ENCODE measurements around the gene ERAS. TPM values are rescaled to one million over a fixed set of nuclear protein-coding genes. Genes with fewer than 3 reads are reported as not detected.
"Not testable (repeated sequence)": the region's sequence is repeated elsewhere in the genome, so short reads cannot be mapped to it uniquely, and the experiment has no call there.

Gene ERAS
- total RNA-seq, 2 experiments from 2014 or later = not detected

- CTCF ChIA-PET = no interaction called here
- H3K27me3 Mint-ChIP-seq (ENCODE audit: low read depth) = peaks cover 2% of the 10 kb centered on the region
- ATAC-seq (peak; percentile 39), DNase-seq (no peak)
- no peak overlapping the region for H3K27ac Mint-ChIP-seq
- H3K36me3 Mint-ChIP-seq (ENCODE audit: low read depth) = no peaks in the 10 kb centered on the region
- peaks cover 6% of the 10 kb centered on the region for H3K4me1 Mint-ChIP-seq (ENCODE audit: low read depth)
- POLR2A ChIA-PET = no interaction called here
- no peak overlapping the region for H3K4me3 Mint-ChIP-seq
- no peaks in the 10 kb centered on the region for H3K9me3 Mint-ChIP-seq (ENCODE audit: insufficient read depth)
Measured at GRCh38 chrX:48848847-48849246, 22.5 kb downstream of the ERAS start.

GRCh38 chrX:48852857-48853256 is 26.5 kb downstream of the ERAS start:
- Mint-ChIP-seq H3K4me1 (ENCODE audit: low read depth) (peaks cover 9% of the 10 kb centered on the region), H3K4me3 (no peak overlapping the region), H3K27me3 (ENCODE audit: low read depth) (peaks cover 4% of the 10 kb centered on the region), H3K9me3 (ENCODE audit: insufficient read depth) (no peaks in the 10 kb centered on the region), H3K27ac (no peak overlapping the region), H3K36me3 (ENCODE audit: low read depth) (no peaks in the 10 kb centered on the region)
- POLR2A ChIA-PET = no interaction called here
- CTCF ChIA-PET = no interaction called here
- ATAC-seq (no peak), DNase-seq (no peak)

- ATAC-seq; H3K27me3 Mint-ChIP-seq (ENCODE audit: low read depth); H3K27ac Mint-ChIP-seq; CTCF ChIA-PET; H3K4me1 Mint-ChIP-seq (ENCODE audit: low read depth); H3K9me3 Mint-ChIP-seq (ENCODE audit: insufficient read depth); H3K36me3 Mint-ChIP-seq (ENCODE audit: low read depth); H3K4me3 Mint-ChIP-seq; POLR2A ChIA-PET; DNase-seq: not testable (repeated sequence)
Measured at GRCh38 chrX:48853494-48853893, 27.2 kb downstream of the ERAS start.

- CTCF ChIA-PET; POLR2A ChIA-PET; H3K9me3 Mint-ChIP-seq (ENCODE audit: insufficient read depth); H3K36me3 Mint-ChIP-seq (ENCODE audit: low read depth); H3K4me1 Mint-ChIP-seq (ENCODE audit: low read depth); DNase-seq; ATAC-seq; H3K27me3 Mint-ChIP-seq (ENCODE audit: low read depth); H3K4me3 Mint-ChIP-seq; H3K27ac Mint-ChIP-seq: not testable (repeated sequence)
Measured at GRCh38 chrX:48854121-48854804, 27.9 kb downstream of the ERAS start.

- Mint-ChIP-seq H3K36me3 (ENCODE audit: low read depth) (no peaks in the 10 kb centered on the region), H3K4me1 (ENCODE audit: low read depth) (peaks cover 3% of the 10 kb centered on the region), H3K9me3 (ENCODE audit: insufficient read depth) (no peaks in the 10 kb centered on the region), H3K27ac (no peak overlapping the region), H3K4me3 (no peak overlapping the region), H3K27me3 (ENCODE audit: low read depth) (peaks cover 2% of the 10 kb centered on the region)
- DNase-seq (peak; percentile 23), ATAC-seq (no peak)
- ChIA-PET POLR2A (no interaction called here), CTCF (no interaction called here)
Measured at GRCh38 chrX:48854898-48855297, 28.6 kb downstream of the ERAS start.

- Mint-ChIP-seq H3K9me3 (ENCODE audit: insufficient read depth) (no peaks in the 10 kb centered on the region), H3K27ac (no peak overlapping the region), H3K36me3 (ENCODE audit: low read depth) (no peaks in the 10 kb centered on the region), H3K4me3 (no peak overlapping the region), H3K4me1 (ENCODE audit: low read depth) (no peaks in the 10 kb centered on the region), H3K27me3 (ENCODE audit: low read depth) (peaks cover 6% of the 10 kb centered on the region)
- CTCF ChIA-PET = no interaction called here
- DNase-seq = no peak
- ATAC-seq = no peak
- POLR2A ChIA-PET = no interaction called here
Measured at GRCh38 chrX:48864210-48864609, 37.9 kb downstream of the ERAS start.

DNA sequence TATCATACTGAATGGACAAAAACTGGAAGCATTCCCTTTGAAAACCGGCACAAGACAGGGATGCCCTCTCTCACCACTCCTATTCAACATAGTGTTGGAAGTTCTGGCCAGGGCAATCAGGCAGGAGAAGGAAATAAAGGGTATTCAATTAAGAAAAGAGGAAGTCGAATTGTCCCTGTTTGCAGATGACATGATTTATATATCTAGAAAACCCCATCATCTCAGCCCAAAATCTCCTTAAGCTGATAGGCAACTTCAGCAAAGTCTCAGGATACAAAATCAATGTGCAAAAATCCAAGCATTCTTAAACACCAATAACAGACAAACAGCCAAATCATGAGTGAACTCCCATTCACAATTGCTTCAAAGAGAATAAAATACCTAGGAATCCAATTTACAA is 45.7 kb downstream of the ERAS start:
- H3K4me3 Mint-ChIP-seq; POLR2A ChIA-PET; H3K36me3 Mint-ChIP-seq (ENCODE audit: low read depth); H3K9me3 Mint-ChIP-seq (ENCODE audit: insufficient read depth); DNase-seq; H3K27ac Mint-ChIP-seq; H3K4me1 Mint-ChIP-seq (ENCODE audit: low read depth); CTCF ChIA-PET; ATAC-seq: not testable (repeated sequence)
- peaks cover 11% of the 10 kb centered on the region for H3K27me3 Mint-ChIP-seq (ENCODE audit: low read depth)

- H3K4me1 Mint-ChIP-seq (ENCODE audit: low read depth); H3K4me3 Mint-ChIP-seq; ATAC-seq; H3K9me3 Mint-ChIP-seq (ENCODE audit: insufficient read depth); H3K36me3 Mint-ChIP-seq (ENCODE audit: low read depth); H3K27ac Mint-ChIP-seq; H3K27me3 Mint-ChIP-seq (ENCODE audit: low read depth); DNase-seq; CTCF ChIA-PET; POLR2A ChIA-PET: not testable (repeated sequence)
Measured at GRCh38 chrX:48876944-48877343, 50.6 kb downstream of the ERAS start.

Other genes with a start within 250 kb of the ERAS start
- 10 to 100 TPM; 37.6 to 43.7 TPM for gene WDR13, start 229.0 kb upstream of the ERAS start, total RNA-seq
- gene WAS, start 142.7 kb upstream of the ERAS start, total RNA-seq = 100 to 1,000 TPM; 134 to 164 TPM
- gene SUV39H1, start 129.8 kb upstream of the ERAS start, total RNA-seq = 10 to 100 TPM; 33.2 to 35.3 TPM
- gene GLOD5, start 64.8 kb upstream of the ERAS start, total RNA-seq = not detected
- not detected for gene GATA1, start 39.9 kb upstream of the ERAS start, total RNA-seq
- 10 to 100 TPM; 77.3 to 88.9 TPM for gene HDAC6, start 24.4 kb upstream of the ERAS start, total RNA-seq
- gene PCSK1N, start 9.1 kb downstream of the ERAS start, total RNA-seq = not detected
- 10 to 100 TPM; 41.6 to 44.1 TPM for gene TIMM17B, start 71.3 kb downstream of the ERAS start, total RNA-seq
- gene PQBP1, start 71.4 kb downstream of the ERAS start, total RNA-seq = 10 to 100 TPM; 63.9 to 70.8 TPM
- 10 to 100 TPM; 14.8 to 15.3 TPM for gene SLC35A2, start 85.1 kb downstream of the ERAS start, total RNA-seq
- 10 to 100 TPM; 51.3 to 53.6 TPM for gene PIM2, start 92.5 kb downstream of the ERAS start, total RNA-seq
- gene OTUD5, start 131.1 kb downstream of the ERAS start, total RNA-seq = 10 to 100 TPM; 40.0 to 41.7 TPM
- gene KCND1, start 145.3 kb downstream of the ERAS start, total RNA-seq = 1 to 10 TPM; 3.5 to 4.6 TPM
- 10 to 100 TPM; 81.8 to 82.7 TPM for gene GRIPAP1, start 175.8 kb downstream of the ERAS start, total RNA-seq
- 10 to 100 TPM; 17.6 to 18.2 TPM for gene TFE3, start 216.8 kb downstream of the ERAS start, total RNA-seq
- 1 to 10 TPM; 5.0 to 5.4 TPM for gene CCDC120, start 232.5 kb downstream of the ERAS start, total RNA-seq
- gene PRAF2, start 247.5 kb downstream of the ERAS start, total RNA-seq = 10 to 100 TPM; 19.7 to 22.6 TPM

Measured in activated CD8-positive, alpha-beta T cell treated with anti-CD3 and anti-CD28 coated beads, Interleukin-2, amount 10 ng/mL, durations not matched to agents 7 days and 5 days (primary cell).